B cell (primary cell): ENCODE measurements around the gene RC3H1. TPM values are rescaled to one million over a fixed set of nuclear protein-coding genes. Genes with fewer than 3 reads are reported as not detected.
A peak's percentile ranks its signal among the peaks of the same experiment; 100 is the strongest.

Source experiments
- ATAC-seq: fragments of 200-7000 bp; cut with Tn5 transposase; one replicate; pipeline ENCODE4 v1.10.0; 2021; ENCODE audit warnings: low read depth, mild to moderate bottlenecking, moderate number of reproducible peaks, moderate library complexity
- CTCF ChIA-PET: fragments of 350-600 bp; sonication (Branson Sonifier 250); formaldehyde crosslinking; loops from one replicate; lab custom pipeline; 2021; ENCODE audit warnings: antibody characterized with exemption, inconsistent platforms; lab: Charles Lee
- POLR2A ChIA-PET: fragments of 350-600 bp; sonication (Branson Sonifier 250); formaldehyde crosslinking; loops from one replicate; lab custom pipeline; 2021; ENCODE audit warnings: antibody characterized with exemption; lab: Charles Lee
- DNase-seq: peaks from one replicate; pipeline ENCODE4 v3.0.0; 2013
- H2AFZ ChIP-seq: 2 replicates; pipeline ENCODE4 v1.6.1; 2012; ENCODE audit warnings: mild to moderate bottlenecking, low read depth, low read length; ENCODE audit not compliant: insufficient read depth, poor library complexity, severe bottlenecking
- H3K27ac ChIP-seq, 2 donors: 1 replicate in 1 of 2; 2 replicates in 1 of 2; pipeline ENCODE4 v1.5.1; 2012 to 2013; ENCODE audit warnings: low read length in 2 of 2, mild to moderate bottlenecking in 2 of 2, moderate library complexity in 1 of 2
- H3K27me3 ChIP-seq, 4 experiments: fragments of 200-600 bp in 1 of 4; sonication (generic) in 1 of 4; replicated peaks in 1 of 4; 1 replicate in 2 of 4; 2 replicates in 2 of 4; pipeline versions ENCODE4 v1.6.1 to v1.7.0; 2013 to 2016; ENCODE audit warnings: low read length in 3 of 4, mild to moderate bottlenecking in 2 of 4, mixed read lengths in 1 of 4, moderate library complexity in 1 of 4; ENCODE audit not compliant: insufficient read depth in 4 of 4, control insufficient read depth in 3 of 4; ENCODE audit errors: control extremely low read depth in 1 of 4
- H3K36me3 ChIP-seq, 2 experiments: replicated peaks in 1 of 2; 1 replicate in 1 of 2; 2 replicates in 1 of 2; pipeline versions ENCODE4 v1.6.1 to v1.7.1; 2013; ENCODE audit warnings: low read length in 1 of 2; ENCODE audit not compliant: insufficient read depth in 2 of 2, control insufficient read depth in 1 of 2; ENCODE audit errors: control extremely low read depth in 1 of 2, extremely low read depth in 1 of 2
- H3K4me1 ChIP-seq, 2 donors: fragments of 200-600 bp in 1 of 2; sonication (generic) in 1 of 2; 1 replicate in 1 of 2; 2 replicates in 1 of 2; pipeline versions ENCODE4 v1.5.1 to v1.6.1; 2013 to 2017; ENCODE audit warnings: low read length in 2 of 2; ENCODE audit not compliant: control insufficient read depth in 2 of 2, insufficient read depth in 2 of 2
- H3K4me2 ChIP-seq: replicated peaks from 2 replicates; pipeline ENCODE3; 2012; ENCODE audit warnings: mild to moderate bottlenecking, low read depth, low read length; ENCODE audit not compliant: poor library complexity, severe bottlenecking
- H3K4me3 ChIP-seq, 5 experiments: fragments of 200-600 bp in 1 of 5; sonication (generic) in 1 of 5; 1 replicate in 3 of 5; 2 replicates in 2 of 5; pipeline versions ENCODE4 v1.5.1 to v1.7.0; 2011 to 2016; ENCODE audit warnings: low read length in 4 of 5, mild to moderate bottlenecking in 4 of 5, low read depth in 2 of 5, control low read depth in 1 of 5, moderate library complexity in 1 of 5; ENCODE audit not compliant: insufficient read depth in 1 of 5; ENCODE audit errors: control extremely low read depth in 1 of 5, extremely low read depth in 1 of 5
- H3K79me2 ChIP-seq: fragments of 200-600 bp; sonication (generic); one replicate; pipeline ENCODE4 v1.6.0; 2016; ENCODE audit warnings: low read length; ENCODE audit not compliant: control insufficient read depth, insufficient read depth
- H3K9ac ChIP-seq: fragments of 200-600 bp; sonication (generic); 2 replicates; pipeline ENCODE4 v1.6.1; 2017; ENCODE audit warnings: mild to moderate bottlenecking, low read length, moderate library complexity
- H3K9me3 ChIP-seq, 3 donors: one replicate each; pipeline versions ENCODE4 v1.6.1 to v1.7.1; 2013; ENCODE audit warnings: low read length in 2 of 3; ENCODE audit not compliant: control insufficient read depth in 2 of 3, insufficient read depth in 1 of 3; ENCODE audit errors: control extremely low read depth in 1 of 3
- H4K20me1 ChIP-seq: 2 replicates; pipeline ENCODE4 v1.6.0; 2012; ENCODE audit warnings: mild to moderate bottlenecking, low read length; ENCODE audit not compliant: insufficient read depth, control insufficient read depth, poor library complexity, severe bottlenecking
- H3K27ac Mint-ChIP-seq: one replicate; pipeline ENCODE4 v1.8.0; 2021; ENCODE audit warnings: mixed read lengths
- H3K27me3 Mint-ChIP-seq: one replicate; pipeline ENCODE4 v1.8.0; 2021; ENCODE audit warnings: mixed read lengths
- H3K4me1 Mint-ChIP-seq: one replicate; pipeline ENCODE4 v1.8.0; 2021; ENCODE audit warnings: mixed read lengths
- H3K4me3 Mint-ChIP-seq: one replicate; pipeline ENCODE4 v1.8.0; 2021; ENCODE audit warnings: mixed read lengths
- H3K9me3 Mint-ChIP-seq: one replicate; pipeline ENCODE4 v1.8.0; 2022; ENCODE audit warnings: mixed read lengths; ENCODE audit not compliant: insufficient read depth
- CTCF ChIP-seq: fragments of 200-600 bp; IDR thresholded peaks from one replicate; pipeline ENCODE4 v1.8.0; 2022; ENCODE audit warnings: antibody characterized with exemption, mild to moderate bottlenecking
- EZH2 ChIP-seq: IDR thresholded peaks from 2 replicates; pipeline ENCODE4 v1.6.1; 2012; ENCODE audit warnings: borderline replicate concordance, low read depth, mild to moderate bottlenecking, moderate library complexity, low read length; ENCODE audit not compliant: insufficient read depth, poor library complexity, severe bottlenecking
- WGBS: methylation state at CpG from one replicate; pipeline ENCODE4 v1.1.5; 2013; ENCODE audit warnings: missing lambda C conversion rate; ENCODE audit not compliant: insufficient coverage; 5-methylcytosine and 5-hydroxymethylcytosine counted together
- intact Hi-C: fragments of 100-400 bp; cut with micrococcal nuclease; formaldehyde crosslinking; loops from one replicate; pipeline ENCODE4 v1.10.0; 2022
- polyA plus RNA-seq: library from polyadenylated mRNA; depleted of rRNA; stranded (reverse); fragments of >200 nt; gene quantifications from 2 replicates; pipeline ENCODE4 v1.2.3, GENCODE V29; 2012
- total RNA-seq, 2 donors: library from RNA; stranded (reverse); fragments of 120-200 nt in 1 of 2; gene quantifications; 1 replicate in 1 of 2; 2 replicates in 1 of 2; pipeline versions ENCODE4 v1.2.3 to v1.2.4, GENCODE V29; 2013 to 2022

Gene RC3H1
- total and polyA plus RNA-seq, 2 donors (not counting 1 experiment from before 2014, with no cell fraction given), result 6.8 to 84.5 TPM

DNA sequence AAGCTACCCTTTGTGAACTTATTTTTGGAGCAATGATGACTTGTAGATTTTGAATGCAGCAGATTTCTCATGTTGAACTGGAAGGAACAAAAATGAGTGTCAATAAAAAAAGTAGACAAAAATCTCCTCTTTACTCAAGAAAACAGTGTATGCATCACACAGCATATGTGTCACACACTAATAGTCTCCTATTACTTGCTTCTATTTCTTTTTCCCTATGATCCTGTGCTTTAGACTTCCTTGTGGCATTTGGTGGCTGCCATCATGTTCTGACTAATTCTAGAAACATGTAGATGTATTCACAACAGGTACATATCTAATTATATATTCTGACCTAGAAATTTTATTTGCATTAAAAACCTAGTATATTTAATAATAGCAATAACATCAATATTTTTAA, 14.3 kb downstream of the RC3H1 start:
- Mint-ChIP-seq H3K4me1 (peaks cover 55% of the 10 kb centered on the region), H3K9me3 (no peaks in the 10 kb centered on the region), H3K27ac (no peak overlapping the region), H3K4me3 (no peak overlapping the region), H3K27me3 (no peaks in the 10 kb centered on the region)
- ATAC-seq (no peak), DNase-seq (no peak)
- Histone ChIP-seq H4K20me1 (peaks cover 80% of the 10 kb centered on the region), H3K27ac (no peak overlapping the region), H2AFZ (no peak overlapping the region), H3K4me1 (peaks cover 23 to 29% of the 10 kb centered on the region in 2 donors), H3K9me3 (no peaks in the 10 kb centered on the region), H3K27me3 (no peaks in the 10 kb centered on the region), H3K4me2 (no peak overlapping the region), H3K4me3 (no peak overlapping the region), H3K36me3 (peaks cover under 1 to 5% of the 10 kb centered on the region in 2 experiments), H3K9ac (no peak overlapping the region), H3K79me2 (peaks cover 97% of the 10 kb centered on the region)
- TF ChIP-seq EZH2, result no peak
- no peak for TF ChIP-seq CTCF
- CTCF ChIA-PET, result no interaction called here
- POLR2A ChIA-PET, result no interaction called here
- intact Hi-C loops, result no loop called here

- peak; percentile 26 for DNase-seq
- WGBS, result no CpG with 5 or more reads among the region's 2 CpGs
- peaks cover 97% of the 10 kb centered on the region for H3K79me2 ChIP-seq
- POLR2A ChIA-PET, result interaction anchor here (0.5 to 0.6 kb wide), 2 partner anchors 226 to 1006 kb away, joined by 5 read pairs; no protein-coding TSS in a partner anchor
- H3K27ac ChIP-seq, result no peak overlapping the region
- no peaks in the 10 kb centered on the region for H3K27me3 Mint-ChIP-seq
- H3K4me1 Mint-ChIP-seq, result peaks cover 62% of the 10 kb centered on the region
- H3K27ac Mint-ChIP-seq, result no peak overlapping the region
- no peak overlapping the region for H3K4me3 ChIP-seq
- no peak overlapping the region for H3K9ac ChIP-seq
- no peaks in the 10 kb centered on the region for H3K9me3 ChIP-seq
- no peaks in the 10 kb centered on the region for H3K9me3 Mint-ChIP-seq
- H3K27me3 ChIP-seq, result no peaks in the 10 kb centered on the region
- peaks cover 4 to 11% of the 10 kb centered on the region in 2 experiments for H3K36me3 ChIP-seq
- peak; percentile 61 for ATAC-seq
- no peak overlapping the region for H2AFZ ChIP-seq
- peak overlapping the region; percentile 43 for H3K4me2 ChIP-seq
- peaks cover 82% of the 10 kb centered on the region for H4K20me1 ChIP-seq
- no peak overlapping the region for H3K4me3 Mint-ChIP-seq
- CTCF ChIA-PET, result interaction anchor here (0.5 to 1.5 kb wide), 2 partner anchors 36 to 212 kb away, joined by 4 to 11 read pairs; no protein-coding TSS in a partner anchor
- TF ChIP-seq CTCF, result no peak
- TF ChIP-seq EZH2, result no peak
- H3K4me1 ChIP-seq, result peaks cover 23 to 29% of the 10 kb centered on the region in 2 donors
- intact Hi-C loops, result loop anchor here (2.0 kb wide), 1 partner anchor 18 kb away; the partner anchor contains the start of gene RC3H1
These were observed 17.1 kb downstream of the RC3H1 start for GRCh38 chr1:174005032-174005431.
